ENCODE data around the gene FBXO41.

DNA sequence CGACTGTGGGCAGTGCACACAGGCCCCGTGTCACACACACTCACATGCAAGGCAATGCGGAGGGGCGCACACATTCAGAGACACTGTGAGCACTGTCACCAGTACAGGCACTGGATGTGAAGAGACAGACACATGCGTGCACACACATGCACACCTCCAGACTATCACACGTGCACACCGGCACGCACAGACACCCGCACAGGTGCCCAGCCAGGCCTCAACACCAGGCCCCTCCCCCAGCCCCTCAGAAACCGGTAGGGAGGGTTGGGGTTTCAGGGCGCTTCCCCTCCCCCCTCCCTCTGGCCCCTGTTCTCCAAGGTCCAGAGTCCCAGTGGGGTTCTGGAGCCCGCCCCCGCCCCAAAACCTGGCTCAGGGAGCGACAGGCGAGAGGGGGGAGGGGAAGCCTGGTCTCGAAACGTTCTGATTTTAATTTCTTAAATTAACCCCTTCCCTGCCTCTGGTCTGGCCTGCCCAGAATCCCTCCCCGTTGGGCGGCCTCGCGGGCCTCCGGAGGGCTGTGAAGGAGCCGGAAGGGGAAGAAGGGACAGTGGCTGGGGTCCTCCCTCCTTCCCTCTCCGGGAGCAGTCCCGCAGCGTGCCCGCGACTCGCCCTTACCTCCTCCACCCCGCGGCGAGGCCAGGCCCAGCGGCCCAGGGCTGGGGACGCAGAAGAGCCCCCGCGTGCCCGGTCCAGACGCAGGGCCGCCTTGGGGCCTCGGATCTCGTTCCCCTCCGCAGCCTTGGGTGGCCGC, 558 bp downstream of the FBXO41 start:
- TF ChIP-seq PPARA (CRISPR knock-in tag; IDR thresholded peaks at IDR 0.05; ENCODE audit: borderline replicate concordance) (no peak), ESRRG (CRISPR knock-in tag; IDR thresholded peaks at IDR 0.05) (no peak), ZFP30 (CRISPR knock-in tag; IDR thresholded peaks at IDR 0.05) (no peak), RARB (CRISPR knock-in tag; IDR thresholded peaks at IDR 0.05) (no peak), GLIS3 (CRISPR knock-in tag; IDR thresholded peaks at IDR 0.05) (no peak)
- TF ChIP-seq, protein P1, sequence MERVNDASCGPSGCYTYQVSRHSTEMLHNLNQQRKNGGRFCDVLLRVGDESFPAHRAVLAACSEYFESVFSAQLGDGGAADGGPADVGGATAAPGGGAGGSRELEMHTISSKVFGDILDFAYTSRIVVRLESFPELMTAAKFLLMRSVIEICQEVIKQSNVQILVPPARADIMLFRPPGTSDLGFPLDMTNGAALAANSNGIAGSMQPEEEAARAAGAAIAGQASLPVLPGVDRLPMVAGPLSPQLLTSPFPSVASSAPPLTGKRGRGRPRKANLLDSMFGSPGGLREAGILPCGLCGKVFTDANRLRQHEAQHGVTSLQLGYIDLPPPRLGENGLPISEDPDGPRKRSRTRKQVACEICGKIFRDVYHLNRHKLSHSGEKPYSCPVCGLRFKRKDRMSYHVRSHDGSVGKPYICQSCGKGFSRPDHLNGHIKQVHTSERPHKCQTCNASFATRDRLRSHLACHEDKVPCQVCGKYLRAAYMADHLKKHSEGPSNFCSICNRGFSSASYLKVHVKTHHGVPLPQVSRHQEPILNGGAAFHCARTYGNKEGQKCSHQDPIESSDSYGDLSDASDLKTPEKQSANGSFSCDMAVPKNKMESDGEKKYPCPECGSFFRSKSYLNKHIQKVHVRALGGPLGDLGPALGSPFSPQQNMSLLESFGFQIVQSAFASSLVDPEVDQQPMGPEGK (CRISPR knock-in tag; IDR thresholded peaks at IDR 0.05; ENCODE audit: borderline replicate concordance) = no peak
